ENCODE results near the gene PCDHB14.
"Not testable (repeated sequence)": the region's sequence is repeated elsewhere in the genome, so short reads cannot be mapped to it uniquely, and the experiment has no call there.

Gene PCDHB14

GRCh38 chr5:141210281-141210680, 12.9 kb upstream of the PCDHB14 start:
- DNase-seq (ENCODE audit: low read depth), result not testable (repeated sequence)

- not testable (repeated sequence) for DNase-seq (ENCODE audit: low read depth)
These were observed 12.3 kb upstream of the PCDHB14 start for GRCh38 chr5:141210849-141211248.

GRCh38 chr5:141213656-141214339, 9.3 kb upstream of the PCDHB14 start, which contains the start of gene PCDHB13:
PCDHB13 (plus strand) TSS chr5:141213919; CDS start chr5:141214124, 205 bp downstream.
- not testable (repeated sequence) for DNase-seq (ENCODE audit: low read depth)

GRCh38 chr5:141214583-141214982, 8.6 kb upstream of the PCDHB14 start:
- not testable (repeated sequence) for DNase-seq (ENCODE audit: low read depth)

- not testable (repeated sequence) for DNase-seq (ENCODE audit: low read depth)
These were observed 7.6 kb upstream of the PCDHB14 start for GRCh38 chr5:141215504-141215903.

- not testable (repeated sequence) for DNase-seq (ENCODE audit: low read depth)
These were observed 7.1 kb upstream of the PCDHB14 start for GRCh38 chr5:141216035-141216434.

- DNase-seq (ENCODE audit: low read depth), result not testable (repeated sequence)
These were observed 1.7 kb downstream of the PCDHB14 start for GRCh38 chr5:141224844-141225243.

GRCh38 chr5:141225421-141225820, 2.3 kb downstream of the PCDHB14 start:
- DNase-seq (ENCODE audit: low read depth), result not testable (repeated sequence)

- no peak for DNase-seq (ENCODE audit: low read depth)
These were observed 11.0 kb downstream of the PCDHB14 start for GRCh38 chr5:141234109-141234667.

GRCh38 chr5:141235922-141236321, 12.8 kb downstream of the PCDHB14 start:
- not testable (repeated sequence) for DNase-seq (ENCODE audit: low read depth)

GRCh38 chr5:141236516-141237313, 13.6 kb downstream of the PCDHB14 start:
- DNase-seq (ENCODE audit: low read depth), result no peak

GRCh38 chr5:141241496-141241895, 18.4 kb downstream of the PCDHB14 start:
- DNase-seq (ENCODE audit: low read depth), result no peak

- no peak for DNase-seq (ENCODE audit: low read depth)
These were observed 22.1 kb downstream of the PCDHB14 start, which contains the start of gene PCDHB15 for GRCh38 chr5:141245250-141245717. PCDHB15 (plus strand) TSS chr5:141245395; CDS start chr5:141245579, 184 bp downstream.

- not testable (repeated sequence) for DNase-seq (ENCODE audit: low read depth)
These were observed 23.8 kb downstream of the PCDHB14 start for GRCh38 chr5:141246971-141247370.

- not testable (repeated sequence) for DNase-seq (ENCODE audit: low read depth)
These were observed 24.3 kb downstream of the PCDHB14 start for GRCh38 chr5:141247434-141247833.

GRCh38 chr5:141250576-141250975, 27.4 kb downstream of the PCDHB14 start:
- DNase-seq (ENCODE audit: low read depth), result no peak

GRCh38 chr5:141258464-141258863, 35.3 kb downstream of the PCDHB14 start:
- DNase-seq (ENCODE audit: low read depth), result no peak

- DNase-seq (ENCODE audit: low read depth), result no peak
These were observed 35.8 kb downstream of the PCDHB14 start for GRCh38 chr5:141258948-141259347.

- no peak for DNase-seq (ENCODE audit: low read depth)
These were observed 37.5 kb downstream of the PCDHB14 start for GRCh38 chr5:141260458-141261237.

- no peak for DNase-seq (ENCODE audit: low read depth)
These were observed 38.0 kb downstream of the PCDHB14 start for GRCh38 chr5:141261238-141261546.

GRCh38 chr5:141269195-141269594, 46.1 kb downstream of the PCDHB14 start:
- DNase-seq (ENCODE audit: low read depth), result no peak

- DNase-seq (ENCODE audit: low read depth), result no peak
These were observed 49.8 kb downstream of the PCDHB14 start for GRCh38 chr5:141272906-141273305.
